ENCODE data around the gene YBX1.
A peak's percentile ranks its signal among the peaks of the same experiment; 100 is the strongest.
"Not testable (repeated sequence)": the region's sequence is repeated elsewhere in the genome, so short reads cannot be mapped to it uniquely, and the experiment has no call there.

YBX1 gene

DNA sequence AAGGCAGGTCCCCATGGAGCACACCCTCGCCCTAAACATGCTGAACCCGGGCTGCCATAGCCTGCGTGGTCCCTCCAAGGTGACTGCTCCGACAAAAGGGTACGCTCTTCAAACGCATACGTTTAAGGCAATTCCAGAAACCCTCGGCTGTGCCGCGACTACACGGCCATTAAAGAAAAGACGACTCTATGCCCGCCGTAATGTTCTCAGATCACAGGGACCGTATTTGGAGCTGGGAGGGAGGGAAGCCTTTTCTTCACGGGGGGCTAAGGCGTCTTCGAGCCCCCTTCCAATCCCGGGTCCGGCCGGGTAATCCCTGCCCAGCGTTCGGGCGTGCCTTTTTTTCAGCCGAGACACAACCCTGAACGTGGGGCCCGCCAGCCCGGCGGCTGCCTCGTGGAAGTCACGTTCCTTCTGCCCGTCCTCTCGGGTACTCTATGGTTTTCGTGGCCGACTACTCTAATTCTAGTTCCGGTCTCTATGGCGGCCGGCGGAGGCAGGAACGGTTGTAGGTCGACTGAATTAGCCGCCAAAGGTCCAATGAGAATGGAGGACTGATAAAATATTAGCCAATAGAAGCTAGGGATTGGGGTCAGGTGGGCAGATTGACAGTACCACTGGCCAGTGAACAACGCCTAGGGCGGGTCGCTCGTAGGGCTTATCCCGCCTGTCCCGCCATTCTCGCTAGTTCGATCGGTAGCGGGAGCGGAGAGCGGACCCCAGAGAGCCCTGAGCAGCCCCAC is at the start of gene YBX1:
TSS of gene YBX1 (plus strand) at position 678 of the 743 bp plus-strand sequence. CDS start 148 bp downstream, outside the sequence.
- peak; percentile 93 for DNase-seq (ENCODE audit: low spot score)

DNA sequence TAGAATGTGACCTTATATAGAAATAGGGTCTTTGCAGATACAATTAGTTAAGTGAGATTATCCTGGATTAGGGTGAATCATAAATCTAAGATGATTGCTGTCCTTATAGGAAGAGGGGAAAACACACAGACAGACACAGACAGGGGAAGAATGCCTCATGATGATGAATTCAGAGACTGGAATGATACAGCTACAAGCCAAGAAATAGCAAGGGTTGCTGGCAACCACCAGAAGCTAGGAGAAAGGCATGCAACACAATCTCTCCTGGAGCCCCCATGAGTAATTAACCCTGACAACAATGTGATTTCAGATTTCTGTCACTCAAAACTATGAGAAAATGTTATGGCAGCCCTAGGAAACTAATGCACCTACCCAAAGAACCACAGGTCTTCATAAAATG is 43.1 kb upstream of the YBX1 start:
- DNase-seq (ENCODE audit: low spot score): no peak

DNA sequence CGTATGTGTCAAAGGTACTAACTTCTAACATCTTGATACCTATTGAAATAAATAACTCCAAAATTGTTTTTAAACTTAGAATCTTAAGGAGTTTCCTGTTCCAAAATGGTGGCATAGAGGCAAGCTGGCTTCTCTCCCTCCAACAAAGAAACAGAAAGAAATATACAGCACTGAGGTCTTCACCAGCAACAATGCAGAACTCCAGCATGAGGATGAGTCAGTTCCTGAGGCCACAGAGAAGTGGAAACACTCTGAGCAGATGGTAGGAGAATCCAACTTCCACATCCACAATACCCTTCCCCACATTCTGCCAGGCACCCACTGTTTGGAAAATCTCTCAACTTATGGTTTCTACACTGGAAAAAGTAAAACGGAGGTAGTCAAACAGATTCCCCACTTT is 36.2 kb upstream of the YBX1 start:
- no peak for DNase-seq (ENCODE audit: low spot score)

DNA sequence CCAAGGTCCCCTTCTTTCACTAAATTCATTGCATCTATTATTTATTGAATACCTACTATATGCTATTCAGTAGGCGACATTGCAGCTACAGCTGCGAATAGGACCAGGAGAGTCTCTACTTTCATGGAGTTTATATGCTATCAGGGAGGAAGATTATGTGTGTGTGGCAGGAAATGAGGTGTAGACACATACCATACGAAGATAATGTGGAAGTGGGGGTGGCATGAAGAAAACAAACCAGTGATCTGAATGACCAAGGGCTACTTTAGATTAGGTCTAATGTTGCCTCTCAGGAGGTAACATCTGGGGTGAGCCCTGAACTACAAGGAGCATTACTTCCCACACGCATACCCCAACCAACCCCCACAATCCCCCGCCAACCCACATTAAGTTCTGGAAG is 25.0 kb upstream of the YBX1 start:
- no peak for DNase-seq (ENCODE audit: low spot score)

DNA sequence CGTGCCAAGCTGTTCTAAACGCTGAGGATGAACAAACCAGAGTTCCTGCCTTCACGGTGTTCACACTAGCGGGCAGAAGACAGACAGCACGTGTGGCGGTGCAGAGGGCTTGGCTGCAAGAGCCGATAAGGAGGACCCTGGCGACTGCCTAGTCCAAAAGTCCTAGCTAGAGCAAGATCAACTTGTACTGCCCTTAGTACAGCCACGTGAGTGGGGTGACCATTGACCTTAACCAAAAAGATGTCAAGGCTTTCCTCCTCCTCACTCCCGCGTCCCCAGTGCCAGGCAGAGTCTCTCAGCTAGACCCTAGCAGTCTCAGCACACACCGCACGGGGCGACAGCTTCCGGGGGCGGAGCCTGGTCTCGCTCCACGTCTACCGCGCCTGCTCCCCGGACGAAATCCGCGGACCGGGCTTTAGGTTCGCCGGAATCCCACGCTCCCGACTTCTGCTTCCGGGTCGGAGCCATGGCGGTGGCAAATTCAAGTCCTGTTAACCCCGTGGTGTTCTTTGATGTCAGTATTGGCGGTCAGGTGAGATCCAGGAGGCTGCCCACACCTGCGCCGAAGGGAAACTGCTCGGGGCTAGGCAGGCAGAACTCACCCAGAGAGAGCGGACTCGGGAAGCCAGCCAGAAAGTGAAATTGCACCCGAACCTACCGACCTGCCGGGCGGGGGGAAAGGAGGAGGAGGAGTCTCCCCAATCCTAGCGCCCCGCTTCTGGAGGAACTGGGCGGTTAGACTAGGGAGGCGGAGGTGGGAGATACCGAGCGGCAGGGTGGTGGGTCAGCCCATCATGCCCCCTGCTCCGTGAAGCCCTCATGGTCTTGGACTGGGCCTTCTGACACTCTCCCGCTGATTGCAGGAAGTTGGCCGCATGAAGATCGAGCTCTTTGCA is 24.0 kb upstream of the YBX1 start, which contains the start of gene PPIH:
TSS of gene PPIH (plus strand) at position 443 of the 896 bp plus-strand sequence. CDS start at position 467, 24 bp downstream.
- peak; percentile 76 for DNase-seq (ENCODE audit: low spot score)

DNA sequence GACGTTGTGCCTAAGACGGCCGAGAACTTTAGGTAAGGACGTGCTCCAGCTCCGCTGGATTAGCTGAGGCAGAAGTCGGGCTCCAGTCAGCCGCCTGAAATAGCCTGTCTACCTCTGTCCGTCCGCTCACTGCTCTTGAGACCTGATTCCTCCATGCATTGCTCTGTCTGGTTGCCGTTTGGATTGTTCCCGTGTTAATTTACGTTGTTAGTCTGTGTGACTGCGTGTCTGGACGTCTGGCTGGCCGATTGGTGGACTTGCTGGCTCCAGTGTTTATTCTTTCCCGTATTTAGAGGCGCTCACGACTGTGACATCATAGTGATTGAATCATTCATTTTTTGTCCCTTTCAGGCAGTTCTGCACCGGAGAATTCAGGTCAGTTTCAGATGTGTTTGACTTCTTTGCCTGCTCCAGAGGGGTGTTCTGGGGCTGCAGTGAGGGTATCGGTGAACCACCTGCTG is 23.3 kb upstream of the YBX1 start:
- no peak for DNase-seq (ENCODE audit: low spot score)

DNA sequence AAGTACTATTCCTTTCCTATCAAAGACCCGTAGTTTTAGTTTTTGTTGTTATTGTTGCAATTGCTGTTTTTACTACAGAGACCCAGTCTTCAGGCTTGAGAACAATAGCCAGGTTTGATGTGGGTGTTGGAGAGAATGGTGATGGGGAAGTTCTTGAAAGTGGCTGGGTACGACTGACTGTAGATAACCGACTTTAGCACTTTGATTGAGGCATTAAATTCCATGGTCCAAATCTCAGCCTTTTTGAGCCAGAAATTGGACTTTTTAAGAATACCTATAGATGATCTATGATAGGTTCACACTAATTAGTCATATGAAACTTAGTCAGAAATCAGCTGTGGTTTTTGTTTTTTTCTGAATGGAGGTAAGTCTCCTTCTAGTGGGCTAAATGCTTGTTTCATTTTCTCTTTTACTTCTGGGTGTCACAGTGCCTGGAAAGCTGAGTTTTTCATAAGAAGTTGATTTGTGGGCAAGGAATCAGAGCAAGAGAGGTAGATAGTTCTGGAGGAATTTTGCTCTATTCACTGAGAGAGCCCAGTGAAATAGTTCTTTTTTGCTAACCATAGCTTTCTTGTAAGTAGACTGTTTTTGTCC is 21.2 kb upstream of the YBX1 start:
- no peak for DNase-seq (ENCODE audit: low spot score)

DNA sequence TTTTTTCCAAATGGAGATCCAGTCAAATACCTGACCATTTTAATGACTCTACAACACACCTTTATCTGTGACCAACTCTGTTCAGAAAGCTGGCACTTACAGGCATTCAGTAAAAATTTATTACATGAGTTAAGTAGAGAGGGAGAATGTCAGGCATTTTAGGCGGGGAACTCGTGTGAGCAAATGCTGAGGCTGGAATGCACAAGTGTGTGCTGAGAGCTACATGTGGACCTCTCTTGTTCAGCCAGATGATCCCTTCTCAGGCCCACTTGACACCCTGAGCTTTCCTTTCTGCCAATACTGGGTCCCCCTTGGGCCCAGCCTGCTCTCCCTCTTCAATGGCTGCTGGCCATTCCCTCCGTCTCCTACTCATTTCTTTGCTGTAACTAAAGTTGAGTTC is 12.3 kb upstream of the YBX1 start:
- no peak for DNase-seq (ENCODE audit: low spot score)

DNA sequence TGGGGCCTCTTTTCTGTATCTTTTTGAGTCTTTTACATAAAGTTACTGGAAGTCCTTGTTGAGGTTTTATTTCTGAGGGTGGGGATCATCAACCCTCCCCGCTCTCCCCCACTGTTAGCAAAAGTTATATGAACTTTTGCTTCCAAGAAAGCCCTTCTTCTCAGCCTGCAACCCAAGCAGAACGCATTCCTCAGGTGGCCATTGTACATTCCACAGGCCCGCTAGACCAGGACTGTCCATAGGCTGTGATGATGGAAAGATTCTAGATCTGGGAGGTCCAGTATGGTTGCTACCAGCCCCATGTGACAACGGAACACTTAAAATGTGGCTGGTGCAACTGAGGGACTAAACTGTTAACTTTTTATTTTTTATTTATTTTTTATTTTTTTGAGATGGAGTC is 11.8 kb upstream of the YBX1 start:
- DNase-seq (ENCODE audit: low spot score): no peak

DNA sequence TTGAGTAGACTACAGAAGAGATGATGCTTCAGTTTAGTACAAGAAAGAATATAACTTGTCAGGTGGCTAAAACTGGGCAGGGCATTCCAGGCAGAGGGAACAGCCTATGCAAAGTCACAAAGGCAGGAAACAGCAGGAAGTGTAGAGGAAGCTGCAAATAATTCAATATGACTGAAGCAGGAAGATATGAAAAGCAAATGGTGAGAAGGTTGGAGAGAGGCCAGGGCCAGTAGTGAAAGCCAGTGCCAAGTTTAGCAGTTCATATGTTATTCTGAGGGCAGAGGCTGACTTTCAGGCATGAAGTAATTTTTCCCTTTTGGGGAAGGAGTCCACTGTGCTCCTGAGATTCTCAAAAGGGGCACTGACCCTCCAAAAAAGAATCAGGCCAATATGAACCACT is 8.0 kb upstream of the YBX1 start:
- DNase-seq (ENCODE audit: low spot score): no peak

DNA sequence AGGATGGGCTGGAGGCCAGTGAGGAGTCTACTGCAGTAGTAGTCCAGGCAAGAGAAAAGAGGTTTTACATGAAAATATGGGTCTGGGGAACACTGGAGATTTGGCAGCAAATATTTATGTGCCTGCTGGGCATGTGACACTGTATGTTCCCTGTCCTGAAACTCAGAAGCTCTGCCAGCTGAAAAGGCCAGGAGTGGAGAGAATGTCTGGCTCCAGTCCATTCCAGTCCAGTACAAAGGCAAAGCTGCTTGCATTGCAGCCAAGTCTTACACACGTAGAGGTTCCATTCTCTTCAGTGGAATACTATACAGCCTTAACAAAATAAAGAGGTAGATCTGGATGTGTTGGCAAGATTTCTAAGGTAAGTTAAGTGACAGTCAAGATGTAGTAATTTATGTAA is 7.5 kb upstream of the YBX1 start:
- DNase-seq (ENCODE audit: low spot score): no peak

DNA sequence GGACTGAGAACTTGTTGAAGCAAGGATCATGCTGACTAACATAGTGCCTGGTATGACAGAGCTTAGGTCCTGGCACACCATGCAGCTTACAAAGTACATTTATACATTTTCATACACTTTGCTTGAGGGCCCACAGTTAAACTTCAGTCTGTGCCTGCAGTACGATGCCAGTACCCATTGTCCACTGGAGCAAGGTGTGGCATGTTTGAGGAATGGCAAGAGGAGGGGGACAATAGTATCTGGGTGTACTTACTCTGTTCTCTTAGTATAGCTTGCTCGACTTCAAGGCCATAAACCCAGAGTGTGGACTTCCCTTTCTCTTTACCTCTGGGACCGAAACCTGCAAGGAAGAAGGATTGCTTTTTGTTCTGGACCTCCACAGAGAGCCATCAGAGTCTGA is 6.8 kb upstream of the YBX1 start:
- no peak for DNase-seq (ENCODE audit: low spot score)

DNA sequence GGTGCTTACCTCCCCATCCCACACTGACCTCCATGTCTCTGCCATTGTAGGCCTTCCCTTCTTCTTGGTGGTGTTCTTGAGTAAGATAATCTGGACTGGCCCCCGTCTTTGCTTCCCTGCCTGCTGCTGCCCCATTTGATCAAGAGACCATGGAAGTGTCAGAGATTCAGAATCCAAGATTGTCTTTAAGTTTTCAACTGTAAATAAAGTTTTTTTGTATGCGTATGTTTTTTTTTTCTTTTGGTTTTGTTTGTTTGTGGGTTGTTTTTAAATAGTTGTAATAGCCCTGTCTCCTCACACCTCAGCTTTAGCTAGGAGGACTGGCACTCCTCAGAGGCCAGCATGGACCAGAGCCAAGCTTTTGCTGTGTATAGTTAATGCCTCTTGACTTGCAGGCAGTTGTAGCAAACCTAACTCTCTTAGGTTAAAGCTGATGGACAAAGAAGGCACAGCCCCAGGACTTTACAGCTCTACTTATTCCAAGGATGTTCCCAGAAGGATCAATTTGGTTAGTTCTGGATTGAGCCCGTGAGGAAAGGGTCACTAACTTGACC is 5.6 kb upstream of the YBX1 start:
- DNase-seq (ENCODE audit: low spot score): no peak

DNA sequence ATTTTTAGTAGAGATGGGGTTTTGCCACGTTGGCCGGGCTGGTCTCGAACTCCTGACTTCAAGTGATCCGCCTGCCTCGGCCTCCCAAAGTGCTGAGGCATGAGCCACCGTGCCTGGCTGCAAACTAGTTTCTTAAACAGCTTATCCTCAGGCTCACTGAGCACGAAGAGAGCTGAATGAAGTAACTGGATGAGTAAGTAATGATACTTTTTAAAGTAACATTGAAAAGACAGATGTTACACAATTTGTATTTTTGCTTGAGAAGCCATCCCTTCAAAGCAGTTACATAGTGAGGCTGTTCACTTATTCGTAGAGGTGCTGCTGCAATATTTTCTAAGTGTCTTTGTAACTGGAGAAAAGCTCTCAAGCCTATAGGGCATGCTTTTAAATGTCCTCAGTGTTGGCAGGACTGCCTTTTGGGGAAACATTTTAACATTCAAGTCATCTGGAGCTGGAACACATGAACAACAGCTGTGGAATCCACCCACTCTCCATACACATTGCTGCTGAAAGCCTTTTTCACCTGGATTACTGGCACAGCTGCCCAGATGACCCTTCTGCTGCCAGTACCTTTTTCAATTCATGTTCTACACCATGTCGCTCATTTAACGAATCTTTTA is 2.7 kb upstream of the YBX1 start:
- no peak for DNase-seq (ENCODE audit: low spot score)

DNA sequence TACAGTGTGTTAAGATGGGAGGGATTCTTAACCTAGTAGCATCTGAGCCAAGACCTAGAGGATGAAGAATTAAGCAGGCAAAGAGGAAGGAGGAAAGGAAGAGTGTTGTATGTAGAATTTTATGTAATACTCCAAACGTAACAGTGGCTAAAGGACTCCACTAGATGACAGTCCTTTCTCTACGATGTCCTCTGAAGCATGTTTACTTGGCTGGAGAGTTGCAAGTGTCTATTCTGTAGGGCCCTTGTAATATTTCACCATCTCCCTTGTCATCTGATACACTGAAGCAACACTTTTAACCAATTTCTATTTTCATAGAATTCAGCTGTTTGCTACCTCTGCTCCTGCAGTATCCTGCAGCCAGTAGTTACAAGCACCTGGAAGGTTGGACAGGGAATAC is 2.2 kb upstream of the YBX1 start:
- DNase-seq (ENCODE audit: low spot score): no peak

DNA sequence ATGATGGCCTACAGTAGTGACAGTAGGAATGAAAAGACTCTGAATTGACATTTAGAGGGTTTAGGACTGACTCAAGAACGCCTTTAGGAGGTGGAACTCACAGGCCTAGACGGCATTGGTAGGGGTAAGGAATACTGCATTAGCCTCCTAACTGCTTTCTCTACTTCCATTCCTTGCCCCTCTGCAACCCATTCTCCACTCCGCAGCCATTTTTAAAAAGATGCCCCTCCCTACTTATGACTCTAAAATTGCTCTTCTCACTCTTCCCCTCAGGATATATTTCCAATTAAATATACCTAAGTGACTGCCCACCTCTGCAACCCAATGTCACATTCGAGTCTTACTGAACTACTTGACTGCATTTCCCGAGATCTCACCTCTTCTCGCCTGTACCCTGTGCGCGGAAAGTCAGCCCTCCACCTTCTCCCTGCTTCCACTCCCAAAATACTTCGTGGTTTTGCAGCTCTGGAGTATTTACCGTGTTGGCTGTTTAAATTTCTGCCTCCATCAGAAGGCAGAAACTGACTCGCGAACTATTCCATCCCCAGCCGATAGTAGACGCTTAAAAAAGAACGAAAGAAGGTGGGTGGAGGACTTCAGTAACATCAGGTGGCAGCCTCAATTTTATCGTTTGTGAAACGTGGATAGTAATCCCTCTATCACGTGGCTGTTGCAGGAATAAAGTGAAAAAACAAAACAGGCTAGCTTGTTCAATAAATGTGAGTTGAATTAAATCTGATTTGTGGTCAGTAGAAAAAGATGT is 1.1 kb upstream of the YBX1 start:
- DNase-seq (ENCODE audit: low spot score): no peak

DNA sequence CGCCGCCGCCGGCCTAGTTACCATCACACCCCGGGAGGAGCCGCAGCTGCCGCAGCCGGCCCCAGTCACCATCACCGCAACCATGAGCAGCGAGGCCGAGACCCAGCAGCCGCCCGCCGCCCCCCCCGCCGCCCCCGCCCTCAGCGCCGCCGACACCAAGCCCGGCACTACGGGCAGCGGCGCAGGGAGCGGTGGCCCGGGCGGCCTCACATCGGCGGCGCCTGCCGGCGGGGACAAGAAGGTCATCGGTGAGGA is 193 bp downstream of the YBX1 start:
- DNase-seq (ENCODE audit: low spot score): not testable (repeated sequence)

DNA sequence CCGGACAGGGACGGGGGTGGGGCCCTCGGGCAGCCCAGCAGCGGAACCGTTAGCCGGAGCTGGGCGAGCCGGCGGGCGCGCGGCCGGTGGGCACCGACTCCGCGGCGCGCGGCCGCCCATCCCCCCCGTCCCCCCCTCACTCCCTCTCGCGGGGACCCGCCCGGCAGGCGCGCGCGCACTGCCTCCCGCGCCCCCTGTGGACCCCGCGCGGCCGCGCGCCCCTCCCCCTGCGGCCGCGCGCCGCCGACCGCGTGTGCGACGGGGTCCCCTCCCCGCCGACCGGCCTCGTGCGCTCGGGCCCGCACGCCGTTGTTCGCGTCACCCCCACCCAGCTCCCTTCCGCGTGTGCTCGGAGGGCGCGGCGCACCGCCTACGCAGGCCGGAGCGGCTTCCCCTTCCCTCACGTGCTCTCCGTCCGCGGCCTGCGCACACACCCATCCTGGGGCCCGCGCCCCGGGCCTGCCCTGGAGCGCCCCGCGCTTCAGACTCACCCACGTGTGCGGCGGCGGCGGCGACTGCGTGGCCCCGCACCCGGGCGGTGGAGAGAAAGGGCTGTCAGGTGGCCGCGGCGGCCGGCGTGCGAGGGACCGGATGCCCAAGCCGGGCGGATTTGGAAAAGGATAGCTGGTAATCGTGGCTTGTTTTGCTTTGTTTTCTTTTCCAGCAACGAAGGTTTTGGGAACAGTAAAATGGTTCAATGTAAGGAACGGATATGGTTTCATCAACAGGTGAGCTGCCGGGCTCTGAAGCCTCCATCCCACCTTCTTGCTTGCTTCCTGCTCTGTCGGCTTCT is 717 bp downstream of the YBX1 start:
- peak; percentile 39 for DNase-seq (ENCODE audit: low spot score)

DNA sequence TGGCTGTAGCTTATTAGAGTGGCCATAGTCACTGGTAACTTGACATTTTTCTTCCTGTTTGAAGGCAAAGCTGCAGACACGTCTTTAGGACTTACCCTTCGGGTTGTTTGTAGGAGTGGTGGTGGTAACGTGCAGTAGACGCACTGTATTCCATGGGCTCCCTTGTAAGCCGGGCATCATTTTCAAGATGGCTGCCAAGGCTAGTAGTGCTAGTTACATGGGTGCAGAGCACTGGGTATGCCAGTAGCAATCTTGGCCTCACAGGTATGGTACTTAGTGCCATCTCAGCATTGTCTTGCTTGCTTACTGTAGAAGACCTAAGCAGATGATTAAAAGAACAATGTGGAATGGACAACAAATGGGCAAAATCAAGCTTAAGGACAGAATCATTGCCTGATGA is 1.9 kb downstream of the YBX1 start:
- DNase-seq (ENCODE audit: low spot score): no peak

DNA sequence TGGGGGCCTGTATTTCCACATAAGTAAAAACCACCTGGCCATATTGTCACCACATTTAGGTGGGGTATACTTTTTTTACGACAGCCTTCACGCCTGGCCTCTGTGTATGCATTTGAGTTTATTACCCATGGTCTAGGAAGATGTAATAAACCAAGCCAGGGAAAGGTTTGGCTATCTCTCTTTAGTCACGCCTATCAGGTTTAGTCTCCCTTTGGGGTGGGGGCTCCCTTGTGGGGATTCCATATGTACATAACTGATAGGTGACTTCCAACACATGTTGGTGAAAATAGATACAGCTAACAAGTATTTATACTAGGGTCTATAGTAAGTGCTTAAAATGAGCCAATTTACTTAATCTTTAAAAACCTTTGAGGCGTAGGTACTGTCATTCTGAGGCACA is 4.2 kb downstream of the YBX1 start:
- DNase-seq (ENCODE audit: low spot score): no peak

DNA sequence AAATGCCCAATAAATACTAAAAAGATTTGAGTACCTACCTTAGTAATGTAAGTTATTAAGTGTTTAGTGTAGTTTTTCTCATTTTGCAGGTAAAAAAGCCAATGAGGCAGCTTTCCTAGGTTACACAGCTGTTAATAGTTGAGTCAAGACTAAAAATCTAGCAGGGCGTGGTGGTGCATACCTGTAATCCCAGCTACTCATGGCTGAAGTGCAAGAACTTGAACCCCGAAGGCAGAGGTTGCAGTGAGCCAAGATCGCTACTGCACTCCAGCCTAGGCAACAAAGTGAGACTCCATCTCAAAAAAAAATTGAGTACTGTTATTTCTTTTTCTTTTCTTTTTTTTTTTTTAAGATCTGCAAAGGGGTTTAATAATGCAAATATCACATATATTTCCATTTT is 7.7 kb downstream of the YBX1 start:
- no peak for DNase-seq (ENCODE audit: low spot score)

Measured in HuH-7.5 (cell line).